ENCODE results near the gene OASL.

DNA sequence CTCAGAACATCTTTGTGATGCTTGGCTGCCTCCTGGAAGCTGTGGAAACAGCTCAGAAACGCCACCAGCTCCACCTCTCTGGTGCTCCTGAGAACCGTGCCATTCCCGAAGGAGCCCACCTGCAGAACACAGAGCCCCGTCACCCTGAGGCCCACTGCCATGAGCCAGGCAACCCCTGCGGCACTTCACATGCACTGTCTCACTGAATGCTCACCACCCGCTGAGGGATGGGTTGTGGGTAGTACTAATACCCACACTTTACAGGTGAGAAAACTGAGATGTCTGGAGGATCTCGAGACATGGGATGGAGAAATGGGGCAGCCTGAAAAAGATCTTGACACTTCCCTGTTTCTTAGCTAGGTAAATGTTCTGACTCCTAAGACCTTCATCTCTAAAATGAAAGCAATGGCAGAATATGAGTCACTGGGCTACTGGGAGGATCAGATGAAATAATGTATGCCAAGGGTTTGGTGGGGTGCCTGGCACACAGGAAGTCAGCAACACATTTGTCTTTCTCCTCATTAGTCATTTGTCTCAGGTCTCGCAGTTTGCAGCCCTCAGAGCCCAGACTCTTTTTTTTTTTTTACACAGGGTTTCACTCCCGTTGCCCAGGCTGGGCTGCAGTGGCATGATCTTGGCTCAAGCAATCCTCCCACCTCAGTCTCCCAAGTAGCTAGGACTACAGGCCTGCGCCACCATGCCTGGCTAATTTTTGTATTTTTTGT lies 5.3 kb downstream of the OASL start:
- TF ChIP-seq POLR2A (IDR thresholded peaks at IDR 0.05) (no peak), POLR2AphosphoS5 (IDR thresholded peaks at IDR 0.05; ENCODE audit: insufficient read depth in 1 of 2, low read depth in 1 of 2) (no peak), CTCF (IDR thresholded peaks at IDR 0.05) (no peak)
